ENCODE measurements around the gene PRKCA.
A peak's percentile ranks its signal among the peaks of the same experiment; 100 is the strongest.
"Not testable (repeated sequence)": the region's sequence is repeated elsewhere in the genome, so short reads cannot be mapped to it uniquely, and the experiment has no call there.

Gene PRKCA

DNA sequence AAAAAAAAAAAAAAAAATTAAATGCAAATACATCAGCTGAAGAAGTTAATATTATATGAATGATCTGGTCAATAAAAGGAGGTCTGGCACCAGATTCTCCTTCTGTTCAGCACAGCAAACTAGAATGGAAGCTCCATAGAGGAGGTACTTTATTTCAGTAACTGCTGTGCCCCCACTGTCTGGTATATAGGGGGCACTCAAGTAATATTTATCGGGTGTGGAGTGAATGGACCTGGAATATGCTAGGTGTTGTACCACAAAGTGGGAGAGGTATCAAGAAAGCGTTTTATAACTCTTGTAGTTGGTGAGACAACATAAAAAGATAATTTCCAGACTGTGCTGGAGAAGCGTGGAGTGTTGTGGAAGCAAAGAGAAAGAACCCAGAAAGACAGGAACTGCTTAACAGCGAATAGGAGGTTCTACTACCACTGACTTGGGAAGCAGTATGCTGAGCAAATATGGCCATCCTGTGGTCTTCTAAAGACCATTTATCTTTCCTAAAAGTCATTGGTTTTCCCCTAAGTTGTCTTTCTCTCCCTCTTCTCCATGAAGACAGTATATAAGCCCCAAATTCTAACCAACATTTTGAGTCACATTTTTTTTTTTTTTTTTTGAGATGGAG lies 12.2 kb upstream of the PRKCA start:
- no peak for DNase-seq (ENCODE audit: low spot score)

DNA sequence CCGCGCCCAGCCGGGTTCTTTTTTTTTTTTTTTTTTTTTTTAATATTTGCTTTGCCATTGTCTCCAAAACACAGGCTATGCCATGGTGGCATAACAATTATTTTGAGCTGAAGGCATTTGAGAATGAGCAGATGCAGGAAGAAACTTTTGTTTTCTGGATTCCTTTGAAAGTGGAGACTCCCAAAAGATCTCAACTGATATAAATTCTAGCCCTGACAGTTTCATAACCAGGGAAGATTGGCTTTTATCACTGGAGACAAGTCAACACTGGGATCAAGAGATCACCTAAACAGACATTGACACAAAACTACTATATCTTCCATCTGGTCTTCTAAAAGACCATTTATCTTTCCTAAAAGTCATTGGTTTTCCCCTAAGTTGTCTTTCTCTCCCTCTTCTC lies 10.1 kb upstream of the PRKCA start:
- DNase-seq (ENCODE audit: low spot score), result no peak

DNA sequence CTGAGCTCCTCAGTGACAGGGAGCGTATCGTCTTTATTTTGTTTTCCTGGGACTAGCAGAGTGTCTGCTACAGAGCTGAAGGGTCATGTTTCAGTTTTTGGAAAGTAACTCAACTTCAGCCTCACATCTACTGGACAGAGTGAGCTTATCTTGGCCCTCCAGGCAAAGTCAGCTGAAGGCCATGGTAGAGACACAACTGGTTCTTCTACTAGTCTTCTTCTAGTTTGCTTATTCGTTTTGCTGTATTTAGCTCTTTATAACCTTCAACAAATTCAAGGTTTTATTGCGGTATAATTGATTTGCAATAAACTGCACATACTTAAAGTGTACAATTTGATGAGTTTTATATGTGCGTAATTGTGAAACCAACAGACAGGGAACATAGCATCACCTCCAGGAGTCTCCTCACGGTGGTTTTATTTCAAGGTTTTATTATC lies 6.1 kb upstream of the PRKCA start:
- no peak for DNase-seq (ENCODE audit: low spot score)

DNA sequence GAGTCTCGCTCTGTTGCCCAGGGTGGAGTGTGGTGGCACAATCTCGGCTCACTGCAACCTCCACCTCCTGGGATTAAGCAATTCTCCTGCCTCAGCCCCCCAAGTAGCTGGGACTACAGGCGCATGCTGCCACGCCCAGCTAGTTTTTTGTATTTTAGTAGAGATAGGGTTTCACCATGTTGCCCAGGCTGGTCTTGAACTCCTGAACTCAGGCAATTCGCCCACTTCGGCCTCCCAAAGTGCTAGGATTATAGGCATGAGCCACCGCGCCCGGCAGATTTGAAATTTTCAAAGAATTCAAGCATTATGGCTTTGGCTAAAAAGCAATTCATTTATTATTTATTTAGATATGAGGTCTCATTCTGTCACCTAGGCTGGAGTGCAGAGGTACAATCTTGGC lies 5.0 kb upstream of the PRKCA start:
- DNase-seq (ENCODE audit: low spot score), result not testable (repeated sequence)

DNA sequence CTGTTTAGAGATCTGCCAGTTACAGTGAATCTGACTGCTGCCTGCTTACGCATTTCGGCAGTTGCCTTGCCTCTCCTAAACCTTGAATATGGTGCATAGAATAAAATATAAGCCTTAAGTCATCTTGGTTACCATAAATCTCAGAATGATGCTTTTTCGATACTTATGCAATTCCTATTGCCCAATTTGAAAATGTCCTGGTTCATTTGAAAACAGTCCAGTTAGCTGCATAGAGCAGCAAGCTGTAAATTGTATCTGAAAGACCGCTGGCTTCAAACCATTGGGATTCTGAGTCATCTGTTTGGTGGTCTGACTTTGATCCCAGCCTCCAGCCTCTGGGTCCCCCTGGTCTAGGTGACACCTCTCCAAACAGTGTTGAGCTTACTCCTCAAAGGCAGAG lies 2.7 kb upstream of the PRKCA start:
- no peak for DNase-seq (ENCODE audit: low spot score)

DNA sequence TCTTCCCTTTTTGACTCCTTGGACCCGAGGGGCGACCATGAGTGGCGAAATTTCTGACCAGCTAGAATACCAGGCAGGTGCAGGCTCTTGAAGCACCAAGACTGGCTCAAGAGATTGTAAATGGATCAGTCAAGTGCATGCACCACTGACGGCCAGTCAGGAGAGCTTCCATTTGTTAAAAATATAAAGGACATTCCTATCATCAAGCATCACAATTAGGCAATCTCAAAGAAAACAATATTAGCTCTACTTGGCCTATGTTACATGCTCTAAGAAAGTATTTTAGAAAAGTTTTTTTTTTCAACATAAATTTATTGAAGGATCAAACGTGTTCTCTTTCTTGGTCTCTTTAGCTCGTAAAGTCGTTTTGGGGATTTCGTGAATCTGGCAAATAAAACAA lies 1.5 kb upstream of the PRKCA start:
- no peak for DNase-seq (ENCODE audit: low spot score)

DNA sequence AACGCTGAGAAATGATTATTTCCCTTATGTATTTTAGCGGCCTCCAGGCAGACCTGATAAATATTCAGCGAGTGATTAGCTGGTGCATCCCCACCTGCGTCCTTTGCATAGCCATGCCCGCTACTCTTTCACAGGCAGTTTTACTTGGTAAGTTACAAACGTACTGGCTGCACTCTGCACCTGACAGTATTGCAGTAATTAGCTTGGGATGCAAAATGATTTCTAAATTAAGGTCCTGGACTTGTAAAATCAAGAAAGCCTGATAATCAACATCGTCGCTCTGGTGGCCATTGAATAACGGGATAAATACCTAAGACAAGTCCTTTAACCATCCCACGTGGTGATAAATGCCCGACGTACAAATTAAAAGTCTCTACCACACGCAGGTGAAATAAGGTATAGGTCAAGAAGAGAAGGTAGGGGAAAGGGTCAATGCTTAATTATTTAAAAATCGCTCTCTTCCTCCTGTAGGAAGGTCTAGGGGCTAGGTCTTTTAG lies 998 bp upstream of the PRKCA start:
- DNase-seq (ENCODE audit: low spot score), result no peak

DNA sequence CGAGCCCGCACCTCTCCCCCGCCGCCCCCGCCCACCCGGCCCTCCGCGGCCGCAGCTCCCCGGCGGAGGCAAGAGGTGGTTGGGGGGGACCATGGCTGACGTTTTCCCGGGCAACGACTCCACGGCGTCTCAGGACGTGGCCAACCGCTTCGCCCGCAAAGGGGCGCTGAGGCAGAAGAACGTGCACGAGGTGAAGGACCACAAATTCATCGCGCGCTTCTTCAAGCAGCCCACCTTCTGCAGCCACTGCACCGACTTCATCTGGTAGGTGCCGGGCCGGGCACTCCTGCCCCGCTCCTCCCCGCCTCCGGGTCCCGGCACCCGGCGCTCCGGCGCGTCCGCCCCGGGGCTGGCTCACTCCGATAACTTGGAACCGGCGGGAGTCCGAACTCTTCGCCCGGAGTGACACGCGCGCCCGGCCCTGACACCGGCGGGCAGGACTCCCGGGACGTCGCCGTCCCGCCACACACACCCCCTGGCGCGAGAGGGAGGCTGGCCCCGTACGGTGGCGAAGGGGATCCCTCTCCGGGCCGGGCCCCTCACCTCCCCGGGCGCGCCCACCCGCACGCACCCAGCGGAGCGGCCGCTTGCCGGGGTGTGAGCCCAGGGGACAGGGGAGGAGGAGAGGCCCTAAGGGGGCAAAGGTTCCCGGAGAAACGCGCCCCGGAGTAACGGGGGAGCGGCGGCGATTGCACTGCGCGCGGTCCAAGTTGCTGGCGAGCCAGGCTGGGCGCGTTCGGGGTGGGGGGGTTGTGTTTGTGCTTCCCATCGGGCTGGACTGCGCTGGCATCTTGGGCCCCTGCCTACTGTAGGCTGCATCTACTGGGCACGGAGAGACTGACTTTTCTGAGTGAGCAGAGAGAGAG lies 581 bp downstream of the PRKCA start:
- DNase-seq (ENCODE audit: low spot score), result peak; percentile 33

DNA sequence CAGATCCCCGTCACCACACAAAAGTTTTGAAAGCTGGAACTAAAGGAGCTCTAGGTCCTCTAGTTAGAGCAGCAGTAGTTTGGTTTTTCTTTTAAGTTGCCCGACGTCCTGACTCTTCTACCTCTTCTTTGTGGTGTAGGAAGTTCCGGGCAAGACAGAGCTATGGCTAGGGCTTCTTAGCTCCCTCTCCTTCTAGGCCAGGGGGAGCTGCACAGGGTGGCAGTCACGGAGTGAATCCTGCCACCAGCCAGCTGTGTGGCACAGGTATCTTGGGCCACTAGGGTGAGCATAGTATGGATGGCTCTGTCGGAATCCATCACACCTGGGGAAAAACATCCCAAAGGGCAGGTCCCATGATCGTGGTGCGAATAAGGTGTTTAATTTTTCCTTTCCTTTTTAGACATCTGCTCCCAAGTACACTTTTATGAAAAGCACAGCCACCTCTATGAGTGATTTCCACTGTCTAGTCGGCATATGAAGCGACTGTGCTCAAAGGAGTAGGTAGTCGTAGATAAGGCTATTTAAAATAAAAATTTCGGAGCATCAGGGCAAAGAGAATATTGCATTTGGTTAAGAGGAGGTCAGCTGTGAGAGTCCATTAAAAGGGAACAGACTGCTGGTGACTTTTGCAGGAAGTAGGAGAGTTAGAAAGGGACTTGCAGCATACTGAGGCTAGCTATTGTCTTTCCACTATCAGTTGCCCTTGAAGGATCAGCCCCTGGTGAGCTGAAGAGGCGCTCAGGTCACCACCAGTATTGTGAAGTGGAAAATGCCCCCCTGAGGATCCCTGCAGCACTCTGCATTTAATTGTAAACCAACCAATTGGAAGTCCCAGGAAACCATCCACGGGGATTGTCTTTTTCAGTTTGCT lies 2.1 kb downstream of the PRKCA start:
- no peak for DNase-seq (ENCODE audit: low spot score)

DNA sequence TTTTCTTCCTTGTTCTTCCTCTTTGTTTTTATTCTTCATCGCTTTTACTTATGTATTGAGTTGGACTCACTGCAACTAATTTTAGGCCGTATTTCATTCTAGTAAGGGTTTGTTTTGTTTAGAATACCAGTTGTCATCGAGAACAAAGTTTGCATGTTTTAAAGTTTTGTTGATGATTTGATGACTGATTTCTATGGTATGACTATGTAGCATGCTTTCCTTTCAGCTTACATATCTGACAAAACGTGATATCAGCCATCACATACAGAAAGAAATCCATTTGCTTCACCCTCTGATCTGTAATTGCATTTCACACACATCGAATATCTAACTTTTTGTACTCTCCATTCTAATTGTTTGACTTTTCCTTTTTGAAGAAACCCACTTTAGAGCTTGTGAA lies 4.0 kb downstream of the PRKCA start:
- peak; percentile 19 for DNase-seq (ENCODE audit: low spot score)

DNA sequence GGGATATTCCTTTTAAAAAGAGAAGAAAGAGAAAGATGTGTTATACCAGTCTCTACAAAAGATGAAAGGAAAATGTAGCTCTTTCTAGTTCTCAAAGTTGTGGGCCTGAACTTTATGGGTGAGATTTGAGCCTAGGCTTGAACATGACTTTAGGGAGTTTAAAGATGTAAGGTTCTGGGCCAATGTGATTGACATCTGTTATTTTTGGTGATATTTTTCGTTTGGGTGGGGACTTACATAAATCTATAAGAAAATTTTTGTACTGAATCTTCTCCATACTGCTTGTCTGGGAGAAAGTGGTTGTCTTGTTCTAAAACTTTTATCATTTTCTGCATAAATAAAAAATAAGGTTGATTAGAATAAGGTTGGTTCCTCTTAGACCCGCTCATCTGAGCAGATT lies 4.8 kb downstream of the PRKCA start:
- no peak for DNase-seq (ENCODE audit: low spot score)

DNA sequence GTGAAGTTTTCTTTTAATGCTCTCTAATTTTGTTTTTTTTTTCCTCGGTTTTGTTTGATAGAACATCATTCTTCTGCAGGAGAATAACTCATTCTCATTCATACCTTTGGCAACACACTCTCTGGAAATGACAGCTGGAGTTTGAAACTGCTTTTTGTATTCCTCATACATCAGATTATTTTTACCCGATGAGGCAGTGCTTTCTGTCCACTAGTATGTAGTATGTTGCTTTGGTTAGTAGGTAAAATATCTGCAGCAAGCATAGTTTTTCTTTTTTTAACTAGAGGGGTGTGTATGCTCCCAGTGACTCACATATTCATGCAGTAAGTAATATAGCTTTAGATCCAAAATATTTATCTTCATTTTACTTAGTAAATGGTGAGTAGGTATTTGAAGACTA lies 6.4 kb downstream of the PRKCA start:
- DNase-seq (ENCODE audit: low spot score), result no peak

DNA sequence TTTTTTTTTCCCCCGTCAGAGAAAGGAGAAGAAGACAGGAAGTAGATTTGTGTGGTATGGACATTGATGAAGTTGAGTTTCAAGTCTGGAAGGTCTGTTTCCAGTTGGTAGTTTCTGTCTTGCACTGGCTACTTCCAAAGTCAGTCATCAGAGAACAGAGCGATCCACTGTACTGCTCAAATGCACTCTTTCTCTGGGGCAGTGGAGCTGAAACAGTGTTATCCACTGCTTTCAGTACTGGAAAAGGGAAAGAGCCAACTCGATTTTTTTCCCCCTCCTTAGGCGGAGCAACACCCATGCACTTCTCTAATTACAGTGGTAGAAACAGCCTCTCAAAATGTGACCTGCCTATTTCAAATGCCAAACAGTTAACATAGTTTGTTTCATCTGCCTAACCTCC lies 7.4 kb downstream of the PRKCA start:
- DNase-seq (ENCODE audit: low spot score), result no peak

DNA sequence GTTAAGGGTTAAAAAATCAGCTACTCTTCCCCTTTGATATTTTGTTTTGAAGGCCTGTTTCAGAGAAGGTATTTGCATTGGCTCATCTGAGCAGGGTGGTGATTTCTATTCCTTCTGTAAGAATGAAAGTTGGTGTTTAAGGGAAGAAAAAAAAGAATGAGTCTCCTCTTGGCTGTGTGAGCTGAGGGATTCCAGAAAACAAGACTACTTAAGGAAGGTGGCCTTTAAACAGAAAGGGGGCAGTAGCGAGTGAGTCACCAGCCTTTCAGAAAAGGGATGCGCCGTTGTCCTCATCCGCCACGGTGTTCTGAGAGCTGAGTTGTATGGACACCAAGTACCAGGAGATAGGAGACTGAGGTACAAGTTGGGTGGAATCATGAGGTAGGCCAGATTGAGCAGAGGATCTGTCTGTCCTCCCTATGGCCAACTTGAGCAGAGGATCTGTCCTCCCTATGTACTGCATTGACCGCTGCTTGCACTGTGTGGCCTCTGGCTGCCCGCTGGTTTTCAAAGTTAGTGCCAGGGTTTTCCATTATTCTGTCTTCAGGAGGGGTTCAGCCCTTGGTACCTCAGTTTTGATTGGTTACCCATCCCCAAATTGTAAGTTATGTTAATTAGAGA lies 8.2 kb downstream of the PRKCA start:
- no peak for DNase-seq (ENCODE audit: low spot score)

DNA sequence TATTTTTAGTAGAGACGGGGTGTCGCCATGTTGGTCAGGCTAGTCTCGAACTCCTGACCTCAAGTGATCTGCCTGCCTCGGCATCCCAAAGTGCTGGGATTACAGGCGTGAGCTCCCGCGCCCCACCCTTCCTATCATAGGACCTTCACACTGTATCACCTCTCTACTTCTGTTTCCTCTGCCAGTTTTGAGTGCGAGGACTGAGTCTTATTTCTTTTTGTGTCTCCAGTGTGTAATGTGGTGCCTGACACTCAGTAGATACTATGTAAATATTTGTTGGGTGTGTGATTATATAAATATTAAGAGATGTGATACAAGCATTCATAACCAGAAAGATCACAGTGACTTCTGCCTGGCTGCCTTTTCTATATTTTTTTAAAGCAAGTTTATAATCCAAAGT lies 10.5 kb downstream of the PRKCA start:
- no peak for DNase-seq (ENCODE audit: low spot score)

DNA sequence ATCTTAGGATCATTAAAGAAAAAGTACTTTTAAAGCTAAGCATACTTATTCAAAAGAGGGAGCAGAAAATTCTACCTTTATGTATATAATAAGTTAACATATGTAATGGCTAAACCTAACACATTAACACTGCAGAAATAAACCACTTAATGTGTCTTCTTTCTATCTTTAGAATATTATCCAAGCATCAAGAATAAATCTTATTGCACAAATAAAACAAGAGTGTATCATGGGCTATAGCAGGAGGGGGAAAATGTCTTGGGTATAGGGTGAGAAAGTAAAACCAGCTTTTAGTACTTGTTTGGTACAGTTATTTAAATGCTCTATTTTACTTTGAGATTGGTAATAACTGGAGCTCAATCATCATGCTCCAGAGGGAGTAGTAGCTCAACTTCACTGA lies 10.9 kb downstream of the PRKCA start:
- no peak for DNase-seq (ENCODE audit: low spot score)

DNA sequence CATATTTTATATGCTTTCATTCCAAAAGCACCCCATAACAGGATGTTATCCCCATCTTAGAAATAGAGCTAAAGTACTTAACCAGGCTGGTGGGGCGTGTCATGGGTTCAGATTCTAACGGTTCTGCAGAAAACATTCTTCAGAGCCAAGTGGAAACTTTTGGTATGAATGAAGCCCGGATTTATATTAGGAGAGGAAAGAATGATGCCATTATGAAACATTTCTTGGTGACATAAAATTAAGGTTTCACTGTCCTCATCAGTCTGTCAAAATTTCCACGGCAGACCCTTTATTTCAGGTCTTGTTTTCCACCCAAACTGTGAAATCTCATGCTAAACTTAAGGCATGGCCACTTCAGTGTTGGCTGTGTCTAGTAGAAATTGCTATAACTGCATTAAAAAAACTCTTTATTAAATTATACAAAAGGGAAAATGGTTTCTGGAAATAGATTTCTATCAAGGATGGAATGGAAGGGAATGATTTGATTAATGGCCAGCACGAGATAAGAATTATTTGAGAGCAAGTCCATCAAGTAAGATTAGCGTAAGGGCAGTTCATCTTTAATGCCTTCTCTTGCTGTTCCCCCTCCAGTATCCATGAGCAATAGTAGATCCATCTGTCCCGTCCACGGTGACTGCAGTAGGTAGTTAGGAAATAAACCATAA lies 11.7 kb downstream of the PRKCA start:
- no peak for DNase-seq (ENCODE audit: low spot score)

DNA sequence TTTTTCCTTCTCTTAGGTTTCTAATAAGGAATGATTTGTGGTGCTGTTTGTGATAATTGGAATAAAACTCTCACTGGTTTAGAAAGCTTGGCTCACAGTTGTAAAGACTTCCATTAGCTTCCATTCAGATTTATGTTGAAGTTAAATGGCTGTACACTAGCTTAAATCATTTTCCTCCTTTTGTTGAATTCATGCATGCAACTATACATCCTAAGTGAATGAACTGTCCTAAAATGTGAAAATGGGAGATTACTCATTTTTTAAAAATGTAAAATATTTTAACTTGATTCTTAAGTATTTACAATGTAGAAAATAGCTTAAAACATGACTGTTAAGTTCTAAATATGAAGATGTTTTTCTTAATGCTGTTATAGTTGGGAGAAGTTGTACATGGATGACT lies 15.2 kb downstream of the PRKCA start:
- no peak for DNase-seq (ENCODE audit: low spot score)

DNA sequence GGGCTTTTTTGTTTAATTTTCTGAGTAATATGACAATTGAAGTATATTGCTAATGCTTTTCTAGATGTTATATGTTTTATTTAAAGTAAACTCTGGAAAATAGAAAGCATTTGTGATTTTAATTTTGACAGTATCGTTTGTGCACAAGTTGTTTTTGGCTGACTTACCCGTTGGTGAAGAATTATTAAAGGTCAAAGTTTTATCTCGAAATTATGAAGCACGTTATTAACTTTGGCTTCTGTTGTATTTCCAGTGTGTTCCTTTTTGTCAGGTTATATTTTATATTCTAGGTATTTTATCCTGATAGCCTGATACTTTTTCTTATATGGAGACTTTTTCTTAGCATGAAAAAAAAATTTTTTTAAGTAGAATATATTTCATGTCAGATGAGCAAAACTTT lies 16.8 kb downstream of the PRKCA start:
- no peak for DNase-seq (ENCODE audit: low spot score)

DNA sequence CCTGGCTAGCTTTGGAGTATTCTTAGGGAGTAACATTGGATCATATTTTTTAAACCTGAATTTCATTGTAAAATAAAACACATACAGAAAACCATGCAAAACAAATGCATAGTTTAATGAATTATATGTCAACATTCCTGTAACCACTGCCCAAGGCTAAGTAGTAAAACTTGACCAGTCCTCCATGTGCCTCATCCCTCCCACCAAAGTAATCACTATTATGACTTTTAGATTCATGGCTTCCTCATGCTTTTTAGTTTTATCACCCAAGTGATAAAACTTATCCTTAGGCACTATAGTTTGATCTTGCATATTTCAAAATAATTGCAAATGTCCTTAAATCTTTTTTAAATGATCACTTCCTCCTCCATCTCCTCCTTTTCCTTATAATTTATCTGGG lies 20.4 kb downstream of the PRKCA start:
- no peak for DNase-seq (ENCODE audit: low spot score)

DNA sequence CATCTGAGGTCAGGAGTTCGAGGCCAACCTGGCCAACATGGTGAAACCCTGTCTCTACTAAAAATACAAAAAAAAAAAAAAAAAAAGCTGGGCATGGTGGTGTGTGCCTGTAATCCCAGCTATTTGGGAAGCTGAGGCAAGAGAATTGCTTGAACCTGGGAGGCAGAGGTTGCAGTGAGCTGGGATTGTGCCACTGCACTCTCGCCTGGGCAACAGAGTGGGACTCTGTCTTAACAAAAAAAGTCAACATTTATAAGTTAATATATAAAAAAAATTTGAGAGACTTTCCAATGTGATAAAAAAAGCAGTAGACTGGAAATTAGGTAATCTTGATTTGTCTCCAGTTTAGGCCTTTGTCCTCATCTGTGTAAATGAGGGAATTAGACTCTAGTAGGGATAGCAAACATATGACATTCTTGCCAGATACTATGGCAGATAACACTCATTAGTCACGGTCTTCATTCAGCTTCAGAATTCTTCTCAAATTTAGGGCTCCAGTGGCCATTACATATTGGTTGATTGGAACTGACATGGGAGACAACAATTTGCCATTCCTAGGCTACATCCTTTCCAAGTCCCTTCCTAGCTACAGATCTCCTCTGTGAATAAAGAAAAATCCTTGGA lies 22.1 kb downstream of the PRKCA start:
- not testable (repeated sequence) for DNase-seq (ENCODE audit: low spot score)
